Ureter (tissue), 1 donor: ENCODE data around the gene C12orf56. TPM values are rescaled to one million over a fixed set of nuclear protein-coding genes. Genes with fewer than 3 reads are reported as not detected.
"Not testable (repeated sequence)": the region's sequence is repeated elsewhere in the genome, so short reads cannot be mapped to it uniquely, and the experiment has no call there.

Source experiments
- DNase-seq: peaks from one replicate; pipeline ENCODE4 v3.0.0-alpha.2; 2020; ENCODE audit warnings: low spot score
- total RNA-seq: library from RNA; stranded (reverse); gene quantifications from one replicate; pipeline ENCODE4 v1.2.4, GENCODE V29; 2023
- donor health status: DM: yes; HTN: yes; CAD: no.

Gene C12orf56
- total RNA-seq, 1 donor from 2014 or later: not detected

GRCh38 chr12:64304571-64304970 is 86.0 kb downstream of the C12orf56 start:
- DNase-seq: no peak

- no peak for DNase-seq
Observed at GRCh38 chr12:64299628-64300027, 90.9 kb downstream of the C12orf56 start.

GRCh38 chr12:64296301-64296700 is 94.3 kb downstream of the C12orf56 start:
- no peak for DNase-seq

GRCh38 chr12:64293654-64294364 is 96.7 kb downstream of the C12orf56 start:
- DNase-seq: no peak

- not testable (repeated sequence) for DNase-seq
Observed at GRCh38 chr12:64293174-64293573, 97.4 kb downstream of the C12orf56 start.

GRCh38 chr12:64286521-64286920 is 104.0 kb downstream of the C12orf56 start:
- DNase-seq: no peak

GRCh38 chr12:64284256-64284655 is 106.3 kb downstream of the C12orf56 start:
- no peak for DNase-seq

- DNase-seq: no peak
Observed at GRCh38 chr12:64278421-64278820, 112.1 kb downstream of the C12orf56 start.

GRCh38 chr12:64273527-64274403 is 116.8 kb downstream of the C12orf56 start:
- DNase-seq: no peak

- DNase-seq: no peak
Observed at GRCh38 chr12:64270411-64270810, 120.1 kb downstream of the C12orf56 start.

GRCh38 chr12:64269161-64269560 is 121.4 kb downstream of the C12orf56 start:
- no peak for DNase-seq

- no peak for DNase-seq
Observed at GRCh38 chr12:64268409-64268808, 122.1 kb downstream of the C12orf56 start.

GRCh38 chr12:64265839-64266238 is 124.7 kb downstream of the C12orf56 start:
- DNase-seq: no peak

GRCh38 chr12:64261813-64262212 is 128.7 kb downstream of the C12orf56 start:
- DNase-seq: no peak

GRCh38 chr12:64258576-64258975 is 132.0 kb downstream of the C12orf56 start:
- no peak for DNase-seq

- no peak for DNase-seq
Observed at GRCh38 chr12:64256166-64256800, 134.3 kb downstream of the C12orf56 start.

GRCh38 chr12:64255249-64255648 is 135.3 kb downstream of the C12orf56 start:
- DNase-seq: no peak

GRCh38 chr12:64253356-64253755 is 137.2 kb downstream of the C12orf56 start:
- no peak for DNase-seq

- no peak for DNase-seq
Observed at GRCh38 chr12:64252681-64253080, 137.9 kb downstream of the C12orf56 start.

GRCh38 chr12:64243809-64244208 is 146.7 kb downstream of the C12orf56 start:
- no peak for DNase-seq

GRCh38 chr12:64240781-64241180 is 149.8 kb downstream of the C12orf56 start:
- no peak for DNase-seq

GRCh38 chr12:64237382-64237781 is 153.2 kb downstream of the C12orf56 start:
- no peak for DNase-seq

GRCh38 chr12:64236549-64236948 is 154.0 kb downstream of the C12orf56 start:
- no peak for DNase-seq
